Kidney (tissue), 14 donors: ENCODE results near the gene LCOR. TPM values are rescaled to one million over a fixed set of nuclear protein-coding genes. Genes with fewer than 3 reads are reported as not detected.

Experiments
- DNase-seq, 5 donors: peaks; one replicate each; pipeline ENCODE4 v3.0.0-alpha.2; 2013 to 2020
- FAIRE-seq: peaks from 2 replicates; lab custom pipeline; 2012; peaks lifted over from hg19 to GRCh38; lab: Jason Lieb, UNC
- H3K27ac ChIP-seq, 2 donors: one replicate each; pipeline ENCODE4 v1.7.0; 2013; ENCODE audit warnings: low read depth in 2 of 2, low read length in 2 of 2, inconsistent platforms in 1 of 2
- H3K27me3 ChIP-seq: one replicate; pipeline ENCODE4 v1.7.1; 2013; ENCODE audit warnings: low read length, inconsistent platforms; ENCODE audit not compliant: control insufficient read depth, insufficient read depth
- H3K36me3 ChIP-seq, 3 donors: one replicate each; pipeline versions ENCODE4 v1.7.0 to v1.7.1; 2013; ENCODE audit warnings: low read length in 3 of 3, control low read depth in 1 of 3, inconsistent platforms in 1 of 3; ENCODE audit not compliant: insufficient read depth in 3 of 3, control insufficient read depth in 2 of 3
- H3K4me1 ChIP-seq, 3 donors: one replicate each; pipeline versions ENCODE4 v1.7.0 to v1.7.1; 2013; ENCODE audit warnings: low read length in 3 of 3, inconsistent platforms in 1 of 3, low read depth in 1 of 3; ENCODE audit not compliant: control insufficient read depth in 2 of 3, insufficient read depth in 2 of 3
- H3K4me3 ChIP-seq, 3 donors: one replicate each; pipeline versions ENCODE4 v1.7.0 to v1.8.1; 2013; ENCODE audit warnings: low read length in 3 of 3, control low read depth in 1 of 3, inconsistent platforms in 1 of 3
- H3K9ac ChIP-seq, 3 donors: one replicate each; pipeline versions ENCODE4 v1.7.0 to v1.7.1; 2013; ENCODE audit warnings: low read length in 3 of 3, control low read depth in 1 of 3, inconsistent platforms in 1 of 3
- H3K9me3 ChIP-seq, 3 donors: one replicate each; pipeline versions ENCODE4 v1.7.0 to v1.7.1; 2013; ENCODE audit warnings: low read length in 3 of 3, control low read depth in 1 of 3, inconsistent platforms in 1 of 3; ENCODE audit not compliant: control insufficient read depth in 2 of 3, insufficient read depth in 1 of 3
- intact Hi-C: fragments of 100-400 bp; cut with DNase I; formaldehyde crosslinking; loops from one replicate; pipeline ENCODE4 v1.11.1; 2022
- polyA plus RNA-seq: library from polyadenylated mRNA; stranded (reverse); fragments of 350-450 nt; fragmentation: Illumina TruSeq; extraction: RNeasy Lipid Tissue Mini Kit (QIAGEN cat#74804); gene quantifications from one replicate; pipeline ENCODE4 v1.2.3, GENCODE V29; 2014; ENCODE audit warnings: low read depth, low replicate concordance; ENCODE audit not compliant: insufficient read depth
- total RNA-seq: library from RNA; stranded (reverse); fragmentation: NEBNext Ultra II Directional; extraction: Animal tissue kit (Norgen Biotek cat#: 25700); gene quantifications from one replicate; pipeline ENCODE4 v1.2.1, GENCODE V29; 2021
- TF ChIP-seq, protein P1 (sequence below): IDR thresholded peaks from 3 replicates; pipeline ENCODE4 v1.5.1; 2012; ENCODE audit warnings: mild to moderate bottlenecking, moderate library complexity, borderline replicate concordance; ENCODE audit not compliant: insufficient read depth; ENCODE audit errors: extremely low read depth
- donor health status: control.
- donor health status: control.
- donor health status: control.
- donor health status: control.
- donor health status: control.
- donor health status: DM: yes; HTN: yes; CAD: no.
- donor health status: Normal renal cell carcinoma (clear cell type).

LCOR gene
- total and polyA plus RNA-seq, 2 donors from 2014 or later, result 2.8 to 48.5 TPM

DNA sequence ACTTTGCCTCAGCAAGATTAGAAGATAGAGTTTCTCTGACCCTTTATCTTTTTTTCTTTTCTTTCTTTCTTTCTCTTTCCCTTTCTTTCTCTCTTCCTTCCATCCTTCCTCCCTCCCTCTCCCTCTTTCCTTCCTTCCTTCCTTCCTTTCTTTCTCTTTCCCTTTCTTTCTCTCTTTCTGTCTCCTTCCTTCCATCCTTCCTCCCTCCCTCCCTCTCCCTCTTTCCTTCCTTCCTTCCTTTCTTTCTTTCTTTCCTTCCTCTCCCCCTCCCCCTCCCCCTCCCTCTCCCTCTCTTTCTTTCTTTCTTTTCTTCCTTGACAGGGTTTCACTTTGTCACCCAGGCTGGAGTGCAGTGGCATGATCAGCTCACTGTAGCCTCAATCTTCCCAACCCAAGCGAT is 40.2 kb upstream of the LCOR start:
- Histone ChIP-seq H3K9ac (no peak overlapping the region), H3K36me3 (no peaks in the 10 kb centered on the region), H3K9me3 (no peaks in the 10 kb centered on the region), H3K27ac (no peak overlapping the region), H3K27me3 (no peaks in the 10 kb centered on the region), H3K4me1 (no peaks in the 10 kb centered on the region), H3K4me3 (no peak overlapping the region)
- intact Hi-C loops, result no loop called here
- TF ChIP-seq, protein P1, sequence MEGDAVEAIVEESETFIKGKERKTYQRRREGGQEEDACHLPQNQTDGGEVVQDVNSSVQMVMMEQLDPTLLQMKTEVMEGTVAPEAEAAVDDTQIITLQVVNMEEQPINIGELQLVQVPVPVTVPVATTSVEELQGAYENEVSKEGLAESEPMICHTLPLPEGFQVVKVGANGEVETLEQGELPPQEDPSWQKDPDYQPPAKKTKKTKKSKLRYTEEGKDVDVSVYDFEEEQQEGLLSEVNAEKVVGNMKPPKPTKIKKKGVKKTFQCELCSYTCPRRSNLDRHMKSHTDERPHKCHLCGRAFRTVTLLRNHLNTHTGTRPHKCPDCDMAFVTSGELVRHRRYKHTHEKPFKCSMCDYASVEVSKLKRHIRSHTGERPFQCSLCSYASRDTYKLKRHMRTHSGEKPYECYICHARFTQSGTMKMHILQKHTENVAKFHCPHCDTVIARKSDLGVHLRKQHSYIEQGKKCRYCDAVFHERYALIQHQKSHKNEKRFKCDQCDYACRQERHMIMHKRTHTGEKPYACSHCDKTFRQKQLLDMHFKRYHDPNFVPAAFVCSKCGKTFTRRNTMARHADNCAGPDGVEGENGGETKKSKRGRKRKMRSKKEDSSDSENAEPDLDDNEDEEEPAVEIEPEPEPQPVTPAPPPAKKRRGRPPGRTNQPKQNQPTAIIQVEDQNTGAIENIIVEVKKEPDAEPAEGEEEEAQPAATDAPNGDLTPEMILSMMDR, result no peak
- DNase-seq, result no peak
- FAIRE-seq, result no peak

DNA sequence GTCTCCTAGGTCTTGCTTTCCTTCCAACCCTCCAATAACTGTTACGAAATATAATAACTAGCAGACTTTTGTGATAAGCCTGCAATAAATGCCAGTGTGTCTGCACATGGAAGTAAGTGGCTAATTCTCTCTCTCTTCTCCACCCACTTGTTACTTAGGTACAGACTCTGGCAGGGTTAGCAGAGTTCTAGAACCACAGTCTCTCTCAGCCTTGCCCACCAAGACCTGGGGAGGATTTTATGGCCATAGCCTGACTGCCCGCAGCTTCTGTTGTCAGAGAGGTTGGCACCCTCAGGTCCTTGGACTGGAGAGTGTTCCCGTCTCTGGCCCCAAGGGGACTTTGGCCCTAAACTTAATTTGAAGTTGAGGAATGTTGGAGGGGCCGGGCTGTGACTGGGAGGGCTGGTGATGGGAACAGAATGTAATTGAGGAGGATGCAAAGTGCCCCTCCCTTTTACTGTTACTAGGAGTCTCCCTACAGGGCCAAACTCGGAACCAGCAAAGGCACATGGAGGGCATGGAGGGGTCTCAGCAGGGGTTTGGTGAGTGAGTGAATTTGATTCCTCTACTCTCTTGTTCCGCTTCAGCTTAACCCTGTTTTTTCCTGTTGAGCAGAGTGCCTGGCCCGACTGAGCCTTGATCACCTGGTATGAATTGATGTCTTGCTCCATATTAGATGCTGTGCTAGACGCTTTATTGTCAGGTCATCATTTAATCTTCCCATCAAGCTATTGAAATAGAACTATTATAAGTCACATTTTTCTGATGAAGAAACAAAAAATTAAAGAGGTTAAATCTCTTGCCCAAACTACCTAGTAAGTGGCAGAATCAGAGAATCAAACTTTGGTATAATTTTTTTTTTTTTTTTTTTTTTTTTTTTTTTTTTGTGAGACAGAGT is 37.0 kb upstream of the LCOR start:
- Histone ChIP-seq H3K27me3 (no peaks in the 10 kb centered on the region), H3K4me1 (no peaks in the 10 kb centered on the region), H3K27ac (no peak overlapping the region), H3K4me3 (no peak overlapping the region), H3K9me3 (no peaks in the 10 kb centered on the region), H3K36me3 (no peaks in the 10 kb centered on the region), H3K9ac (no peak overlapping the region)
- FAIRE-seq, result no peak
- DNase-seq, result no peak
- intact Hi-C loops, result no loop called here
- TF ChIP-seq, protein P1, result no peak

DNA sequence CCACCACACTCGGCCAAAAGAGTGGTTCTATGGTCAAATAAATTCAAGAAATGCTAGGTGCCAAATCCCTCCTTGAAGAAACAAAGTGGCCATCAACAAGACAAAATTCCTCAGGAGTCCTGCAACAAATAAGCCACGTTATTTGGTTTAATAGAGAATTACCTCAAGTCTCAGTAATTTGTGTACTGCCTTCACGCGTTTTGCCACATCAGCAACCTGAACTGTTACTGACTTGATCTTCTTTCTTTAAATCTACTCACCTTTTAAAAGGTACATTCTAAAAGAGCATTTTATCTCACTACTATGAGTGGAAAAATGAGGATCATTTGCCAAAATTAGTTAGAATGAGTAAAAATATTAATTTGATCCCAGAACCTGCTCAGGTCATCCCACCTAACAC is 34.6 kb upstream of the LCOR start:
- FAIRE-seq (no peak), DNase-seq (no peak)
- intact Hi-C loops, result no loop called here
- Histone ChIP-seq H3K4me1 (no peaks in the 10 kb centered on the region), H3K4me3 (no peak overlapping the region), H3K27me3 (no peaks in the 10 kb centered on the region), H3K36me3 (no peaks in the 10 kb centered on the region), H3K9ac (no peak overlapping the region), H3K27ac (no peak overlapping the region), H3K9me3 (no peaks in the 10 kb centered on the region)
- TF ChIP-seq, protein P1, result no peak
